HEK293 (cell line): Measurements from ENCODE around the gene ABHD15.

Experiments used
- FEZF1 ChIP-seq: fragments of 450-650 bp; formaldehyde crosslinking; IDR thresholded peaks from 2 replicates; pipeline ENCODE4 v1.5.1; 2016; ENCODE audit warnings: missing biosample characterization, missing genetic modification characterization
- GLI4 ChIP-seq: fragments of 450-650 bp; formaldehyde crosslinking; IDR thresholded peaks from 2 replicates; pipeline ENCODE4 v1.5.1; 2016; ENCODE audit warnings: missing biosample characterization, missing genetic modification characterization
- KLF10 ChIP-seq: fragments of 450-650 bp; IDR thresholded peaks from 2 replicates; pipeline ENCODE4 v1.5.1; 2018; ENCODE audit warnings: missing biosample characterization, mild to moderate bottlenecking, missing genetic modification characterization
- PRDM2 ChIP-seq: fragments of 450-650 bp; formaldehyde crosslinking; IDR thresholded peaks from 2 replicates; pipeline ENCODE4 v1.5.1; 2016; ENCODE audit warnings: missing biosample characterization, missing genetic modification characterization, borderline replicate concordance
- REPIN1 ChIP-seq: fragments of 450-650 bp; formaldehyde crosslinking; IDR thresholded peaks from 2 replicates; pipeline ENCODE4 v1.5.1; 2017; ENCODE audit warnings: missing biosample characterization, missing genetic modification characterization, low read depth
- SETDB1 ChIP-seq: IDR thresholded peaks from one replicate; pipeline ENCODE4 v1.6.1; 2017; ENCODE audit warnings: mild to moderate bottlenecking, low read length, moderate library complexity, mixed read lengths; ENCODE audit not compliant: insufficient read length
- YY1 ChIP-seq: fragments of 450-650 bp; formaldehyde crosslinking; IDR thresholded peaks from 2 replicates; pipeline ENCODE4 v1.5.1; 2018; ENCODE audit warnings: missing biosample characterization, missing genetic modification characterization
- ZBTB10 ChIP-seq: fragments of 450-650 bp; formaldehyde crosslinking; IDR thresholded peaks from 2 replicates; pipeline ENCODE4 v1.5.1; 2016; ENCODE audit warnings: missing biosample characterization, missing genetic modification characterization
- ZBTB6 ChIP-seq: fragments of 450-650 bp; formaldehyde crosslinking; IDR thresholded peaks from 2 replicates; pipeline ENCODE4 v1.5.1; 2017; ENCODE audit warnings: missing biosample characterization, missing genetic modification characterization
- ZFP3 ChIP-seq: fragments of 450-650 bp; formaldehyde crosslinking; IDR thresholded peaks from 2 replicates; pipeline ENCODE4 v1.5.1; 2016; ENCODE audit warnings: low read depth, missing biosample characterization, missing genetic modification characterization
- ZNF214 ChIP-seq: fragments of 450-650 bp; formaldehyde crosslinking; IDR thresholded peaks from 2 replicates; pipeline ENCODE4 v1.5.1; 2017; ENCODE audit warnings: missing biosample characterization, mild to moderate bottlenecking, missing genetic modification characterization, borderline replicate concordance
- ZNF26 ChIP-seq: fragments of 450-650 bp; formaldehyde crosslinking; IDR thresholded peaks from 2 replicates; pipeline ENCODE4 v1.5.1; 2016; ENCODE audit warnings: missing biosample characterization, missing genetic modification characterization
- ZNF280C ChIP-seq: fragments of 450-650 bp; formaldehyde crosslinking; IDR thresholded peaks from 2 replicates; pipeline ENCODE4 v1.5.1; 2016; ENCODE audit warnings: missing biosample characterization, missing genetic modification characterization
- ZNF433 ChIP-seq: fragments of 450-650 bp; formaldehyde crosslinking; IDR thresholded peaks from 2 replicates; pipeline ENCODE4 v1.5.1; 2016; ENCODE audit warnings: missing biosample characterization, missing genetic modification characterization, low read depth
- ZNF510 ChIP-seq: fragments of 450-650 bp; formaldehyde crosslinking; IDR thresholded peaks from 2 replicates; pipeline ENCODE4 v1.5.1; 2018; ENCODE audit warnings: mild to moderate bottlenecking, missing genetic modification characterization, missing biosample characterization; ENCODE audit not compliant: insufficient replicate concordance
- ZNF521 ChIP-seq: fragments of 450-650 bp; formaldehyde crosslinking; IDR thresholded peaks from 2 replicates; pipeline ENCODE4 v1.5.1; 2017; ENCODE audit warnings: missing biosample characterization, mild to moderate bottlenecking, missing genetic modification characterization
- ZNF580 ChIP-seq: fragments of 450-650 bp; formaldehyde crosslinking; IDR thresholded peaks from 2 replicates; pipeline ENCODE4 v1.5.1; 2016; ENCODE audit warnings: missing biosample characterization, missing genetic modification characterization
- ZNF629 ChIP-seq: fragments of 450-650 bp; formaldehyde crosslinking; IDR thresholded peaks from 2 replicates; pipeline ENCODE4 v1.5.1; 2017; ENCODE audit warnings: missing biosample characterization, missing genetic modification characterization
- ZNF658 ChIP-seq: fragments of 450-650 bp; formaldehyde crosslinking; IDR thresholded peaks from 2 replicates; pipeline ENCODE4; 2016; ENCODE audit warnings: missing biosample characterization, missing genetic modification characterization

ABHD15 gene

GRCh38 chr17:29567554-29568330, 905 bp upstream of the ABHD15 start (continued):
- no peak for TF ChIP-seq ZNF580 (tag by site-specific recombination)
- TF ChIP-seq YY1 (tag by site-specific recombination), result no peak
- TF ChIP-seq ZNF214 (tag by site-specific recombination), result no peak
- TF ChIP-seq SETDB1, result no peak
- no peak for TF ChIP-seq KLF10
- no peak for TF ChIP-seq GLI4
- TF ChIP-seq ZBTB6 (tag by site-specific recombination), result no peak
- no peak for TF ChIP-seq ZNF658 (tag by site-specific recombination)
- TF ChIP-seq REPIN1 (tag by site-specific recombination), result no peak
- TF ChIP-seq ZNF26 (tag by site-specific recombination), result no peak
- no peak for TF ChIP-seq ZFP3
- peak; percentile 66 for TF ChIP-seq ZNF629
- TF ChIP-seq ZBTB10 (tag by site-specific recombination), result peak; percentile 74
- no peak for TF ChIP-seq ZNF280C (tag by site-specific recombination)
- no peak for TF ChIP-seq ZNF510
- TF ChIP-seq ZNF521 (tag by site-specific recombination), result no peak
- TF ChIP-seq ZNF433, result no peak
- TF ChIP-seq FEZF1 (tag by site-specific recombination), result 0 out of 2 replicates have a peak, but pooled peaks have one; percentile 7
- TF ChIP-seq PRDM2 (tag by site-specific recombination), result no peak
